ENCODE measurements around the gene VAV1. TPM values are rescaled to one million over a fixed set of nuclear protein-coding genes. Genes with fewer than 3 reads are reported as not detected.

Gene VAV1
- total RNA-seq, 1 donor from 2014 or later: not detected

- no peak for TF ChIP-seq CTCF (IDR thresholded peaks at IDR 0.05; ENCODE audit: partially characterized antibody, unreplicated experiment)
- peaks cover 4% of the 10 kb centered on the region for H3K36me3 Mint-ChIP-seq (ENCODE audit: unreplicated experiment)
- no peak for DNase-seq
- H3K27ac Mint-ChIP-seq (ENCODE audit: unreplicated experiment): no peak overlapping the region
- no peaks in the 10 kb centered on the region for H3K4me1 Mint-ChIP-seq (ENCODE audit: low read depth, unreplicated experiment)
- peaks cover 1% of the 10 kb centered on the region for H3K27me3 Mint-ChIP-seq (ENCODE audit: unreplicated experiment)
- peaks cover 3% of the 10 kb centered on the region for H3K9me3 Mint-ChIP-seq (ENCODE audit: unreplicated experiment)
- no peak overlapping the region for H3K4me3 Mint-ChIP-seq (ENCODE audit: unreplicated experiment)
Measured at GRCh38 chr19:6813659-6814058, 41.2 kb downstream of the VAV1 start.

- H3K9me3 Mint-ChIP-seq (ENCODE audit: unreplicated experiment): peaks cover 2% of the 10 kb centered on the region
- H3K27me3 Mint-ChIP-seq (ENCODE audit: unreplicated experiment): peaks cover 1% of the 10 kb centered on the region
- H3K4me1 Mint-ChIP-seq (ENCODE audit: low read depth, unreplicated experiment): no peaks in the 10 kb centered on the region
- no peak overlapping the region for H3K4me3 Mint-ChIP-seq (ENCODE audit: unreplicated experiment)
- H3K36me3 Mint-ChIP-seq (ENCODE audit: unreplicated experiment): peaks cover 4% of the 10 kb centered on the region
- DNase-seq: no peak
- TF ChIP-seq CTCF (IDR thresholded peaks at IDR 0.05; ENCODE audit: partially characterized antibody, unreplicated experiment): no peak
- H3K27ac Mint-ChIP-seq (ENCODE audit: unreplicated experiment): no peak overlapping the region
Measured at GRCh38 chr19:6817179-6817578, 44.7 kb downstream of the VAV1 start.

GRCh38 chr19:6818246-6818645, 45.7 kb downstream of the VAV1 start:
- Mint-ChIP-seq H3K27me3 (ENCODE audit: unreplicated experiment) (no peaks in the 10 kb centered on the region), H3K9me3 (ENCODE audit: unreplicated experiment) (no peaks in the 10 kb centered on the region), H3K4me3 (ENCODE audit: unreplicated experiment) (no peak overlapping the region), H3K4me1 (ENCODE audit: low read depth, unreplicated experiment) (no peaks in the 10 kb centered on the region), H3K27ac (ENCODE audit: unreplicated experiment) (no peak overlapping the region), H3K36me3 (ENCODE audit: unreplicated experiment) (peaks cover 4% of the 10 kb centered on the region)
- no peak for DNase-seq
- TF ChIP-seq CTCF (IDR thresholded peaks at IDR 0.05; ENCODE audit: partially characterized antibody, unreplicated experiment): no peak

DNA sequence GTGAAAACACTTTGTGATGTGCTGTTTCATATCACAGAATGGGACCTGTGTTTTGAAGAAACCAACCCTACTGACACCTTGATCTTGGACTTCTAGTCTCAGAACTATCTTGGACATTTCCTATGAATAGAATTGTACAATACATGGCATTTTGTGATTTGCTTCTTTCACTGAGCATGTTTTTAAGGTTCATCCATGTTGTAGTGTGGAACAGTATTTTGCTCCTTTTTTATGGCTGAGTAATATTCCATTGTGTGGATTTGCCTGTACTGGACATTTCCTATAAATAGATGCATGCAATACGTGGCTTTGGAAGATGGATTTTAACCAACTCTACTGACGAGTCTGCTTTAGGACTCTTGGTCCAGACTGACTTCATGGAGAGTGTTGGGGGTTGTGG, 46.8 kb downstream of the VAV1 start:
- H3K27me3 Mint-ChIP-seq (ENCODE audit: unreplicated experiment): peaks cover 3% of the 10 kb centered on the region
- H3K27ac Mint-ChIP-seq (ENCODE audit: unreplicated experiment): no peak overlapping the region
- no peak for TF ChIP-seq CTCF (IDR thresholded peaks at IDR 0.05; ENCODE audit: partially characterized antibody, unreplicated experiment)
- peaks cover 4% of the 10 kb centered on the region for H3K36me3 Mint-ChIP-seq (ENCODE audit: unreplicated experiment)
- no peaks in the 10 kb centered on the region for H3K4me1 Mint-ChIP-seq (ENCODE audit: low read depth, unreplicated experiment)
- H3K4me3 Mint-ChIP-seq (ENCODE audit: unreplicated experiment): no peak overlapping the region
- DNase-seq: no peak
- H3K9me3 Mint-ChIP-seq (ENCODE audit: unreplicated experiment): no peaks in the 10 kb centered on the region

GRCh38 chr19:6820237-6820636, 47.7 kb downstream of the VAV1 start:
- Mint-ChIP-seq H3K4me1 (ENCODE audit: low read depth, unreplicated experiment) (no peaks in the 10 kb centered on the region), H3K27ac (ENCODE audit: unreplicated experiment) (no peak overlapping the region), H3K4me3 (ENCODE audit: unreplicated experiment) (no peak overlapping the region), H3K9me3 (ENCODE audit: unreplicated experiment) (peaks cover 3% of the 10 kb centered on the region), H3K36me3 (ENCODE audit: unreplicated experiment) (peaks cover 4% of the 10 kb centered on the region), H3K27me3 (ENCODE audit: unreplicated experiment) (peaks cover 3% of the 10 kb centered on the region)
- DNase-seq: no peak
- TF ChIP-seq CTCF (IDR thresholded peaks at IDR 0.05; ENCODE audit: partially characterized antibody, unreplicated experiment): no peak
